ENCODE results near the gene MRPL14.

The MRPL14 gene

GRCh38 chr6:44078219-44078826 is 48.9 kb downstream of the MRPL14 start:
- DNase-seq = no peak

- DNase-seq = no peak
Observed at GRCh38 chr6:44077214-44077946, 49.9 kb downstream of the MRPL14 start.

- DNase-seq = no peak
Observed at GRCh38 chr6:44076356-44077213, 50.7 kb downstream of the MRPL14 start.

- DNase-seq = no peak
Observed at GRCh38 chr6:44075647-44076355, 51.5 kb downstream of the MRPL14 start.

GRCh38 chr6:44074813-44075646 is 52.2 kb downstream of the MRPL14 start:
- DNase-seq = no peak

- DNase-seq = peak; percentile 76
Observed at GRCh38 chr6:44074439-44074812, 52.8 kb downstream of the MRPL14 start.

- no peak for DNase-seq
Observed at GRCh38 chr6:44073612-44074438, 53.4 kb downstream of the MRPL14 start.

GRCh38 chr6:44072959-44073611 is 54.2 kb downstream of the MRPL14 start:
- peak; percentile 85 for DNase-seq

GRCh38 chr6:44072452-44072958 is 54.7 kb downstream of the MRPL14 start:
- DNase-seq = no peak

- DNase-seq = no peak
Observed at GRCh38 chr6:44071670-44072451, 55.4 kb downstream of the MRPL14 start.

- no peak for DNase-seq
Observed at GRCh38 chr6:44068607-44069296, 58.5 kb downstream of the MRPL14 start.

GRCh38 chr6:44067173-44068139 is 59.8 kb downstream of the MRPL14 start:
- DNase-seq = no peak

GRCh38 chr6:44066394-44067172 is 60.7 kb downstream of the MRPL14 start:
- no peak for DNase-seq

GRCh38 chr6:44065443-44066140 is 61.7 kb downstream of the MRPL14 start:
- DNase-seq = no peak

- DNase-seq = no peak
Observed at GRCh38 chr6:44064948-44065272, 62.3 kb downstream of the MRPL14 start.
